GM12865 (cell line): ENCODE results near the gene SLC39A7.

Experiments used
- DNase-seq: peaks from one replicate; pipeline ENCODE4 v3.0.0; 2010; ENCODE audit warnings: low read depth
- H3K4me3 ChIP-seq: 2 replicates; pipeline ENCODE4 v1.5.1; 2011; ENCODE audit warnings: mild to moderate bottlenecking, low read depth, low read length, control low read depth
- TF ChIP-seq, protein P1 (sequence below): IDR thresholded peaks from 2 replicates; pipeline ENCODE4 v1.5.1; 2011; ENCODE audit warnings: low read length, control low read depth, low read depth, inconsistent platforms; ENCODE audit not compliant: insufficient read depth; ENCODE audit errors: missing control alignments

The SLC39A7 gene, protein sequence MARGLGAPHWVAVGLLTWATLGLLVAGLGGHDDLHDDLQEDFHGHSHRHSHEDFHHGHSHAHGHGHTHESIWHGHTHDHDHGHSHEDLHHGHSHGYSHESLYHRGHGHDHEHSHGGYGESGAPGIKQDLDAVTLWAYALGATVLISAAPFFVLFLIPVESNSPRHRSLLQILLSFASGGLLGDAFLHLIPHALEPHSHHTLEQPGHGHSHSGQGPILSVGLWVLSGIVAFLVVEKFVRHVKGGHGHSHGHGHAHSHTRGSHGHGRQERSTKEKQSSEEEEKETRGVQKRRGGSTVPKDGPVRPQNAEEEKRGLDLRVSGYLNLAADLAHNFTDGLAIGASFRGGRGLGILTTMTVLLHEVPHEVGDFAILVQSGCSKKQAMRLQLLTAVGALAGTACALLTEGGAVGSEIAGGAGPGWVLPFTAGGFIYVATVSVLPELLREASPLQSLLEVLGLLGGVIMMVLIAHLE

DNA sequence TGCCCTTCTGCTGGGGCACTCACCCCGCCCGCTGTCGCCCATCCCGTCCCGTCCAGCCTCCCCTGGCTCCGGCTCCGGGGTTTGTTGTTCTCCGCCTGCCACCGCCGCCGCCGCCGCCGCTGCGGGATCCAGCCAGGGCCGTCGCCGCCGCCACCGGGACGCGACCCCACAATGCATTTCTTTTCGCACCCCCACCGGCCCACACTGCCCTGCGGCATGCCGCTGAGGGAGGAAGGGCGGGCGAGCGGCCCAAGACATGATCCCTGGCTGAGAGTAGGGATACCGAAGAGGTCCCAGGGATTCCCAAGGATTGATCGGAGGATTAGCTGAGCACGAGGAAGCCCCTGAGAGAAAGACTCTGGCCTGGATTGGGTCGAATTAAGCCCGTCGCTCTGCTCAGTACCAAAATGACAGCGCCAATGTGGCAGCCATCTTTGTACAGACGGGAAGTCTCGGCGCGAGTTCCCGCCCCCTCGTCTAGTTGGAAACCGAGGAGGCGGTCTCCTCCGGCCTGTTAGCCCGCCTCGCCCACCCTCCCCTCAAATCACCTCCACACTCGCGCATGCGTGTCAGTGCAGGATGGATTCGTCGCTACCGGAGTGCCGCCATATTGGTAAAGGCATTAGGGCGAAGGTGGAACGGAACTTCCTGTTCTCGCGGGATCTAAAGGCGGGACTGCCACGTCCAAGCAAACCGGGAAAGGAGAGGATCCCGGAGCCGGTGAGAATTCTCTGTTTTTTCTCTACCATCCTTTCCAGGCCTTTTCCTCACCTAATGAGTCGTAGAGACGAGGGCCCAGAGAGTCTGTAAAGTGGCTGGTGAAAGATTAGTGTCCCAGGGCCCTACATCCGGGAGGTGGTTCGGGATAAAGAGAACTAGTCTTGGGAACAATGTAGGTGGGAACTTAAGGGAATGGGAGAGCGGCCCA, at the start of gene SLC39A7, which contains the start of gene RXRB:
SLC39A7 (plus strand) TSS at position 649 of the 928 bp plus-strand sequence. CDS start 379 bp downstream, outside the sequence.
RXRB (minus strand) TSS at position 447 of the 928 bp plus-strand sequence; CDS start at position 258, 189 bp downstream.
- TF ChIP-seq, protein P1, sequence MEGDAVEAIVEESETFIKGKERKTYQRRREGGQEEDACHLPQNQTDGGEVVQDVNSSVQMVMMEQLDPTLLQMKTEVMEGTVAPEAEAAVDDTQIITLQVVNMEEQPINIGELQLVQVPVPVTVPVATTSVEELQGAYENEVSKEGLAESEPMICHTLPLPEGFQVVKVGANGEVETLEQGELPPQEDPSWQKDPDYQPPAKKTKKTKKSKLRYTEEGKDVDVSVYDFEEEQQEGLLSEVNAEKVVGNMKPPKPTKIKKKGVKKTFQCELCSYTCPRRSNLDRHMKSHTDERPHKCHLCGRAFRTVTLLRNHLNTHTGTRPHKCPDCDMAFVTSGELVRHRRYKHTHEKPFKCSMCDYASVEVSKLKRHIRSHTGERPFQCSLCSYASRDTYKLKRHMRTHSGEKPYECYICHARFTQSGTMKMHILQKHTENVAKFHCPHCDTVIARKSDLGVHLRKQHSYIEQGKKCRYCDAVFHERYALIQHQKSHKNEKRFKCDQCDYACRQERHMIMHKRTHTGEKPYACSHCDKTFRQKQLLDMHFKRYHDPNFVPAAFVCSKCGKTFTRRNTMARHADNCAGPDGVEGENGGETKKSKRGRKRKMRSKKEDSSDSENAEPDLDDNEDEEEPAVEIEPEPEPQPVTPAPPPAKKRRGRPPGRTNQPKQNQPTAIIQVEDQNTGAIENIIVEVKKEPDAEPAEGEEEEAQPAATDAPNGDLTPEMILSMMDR, result no peak
- peak within 1 kb of the TSS; percentile 96 for H3K4me3 ChIP-seq
- DNase-seq, result peak; percentile 100

DNA sequence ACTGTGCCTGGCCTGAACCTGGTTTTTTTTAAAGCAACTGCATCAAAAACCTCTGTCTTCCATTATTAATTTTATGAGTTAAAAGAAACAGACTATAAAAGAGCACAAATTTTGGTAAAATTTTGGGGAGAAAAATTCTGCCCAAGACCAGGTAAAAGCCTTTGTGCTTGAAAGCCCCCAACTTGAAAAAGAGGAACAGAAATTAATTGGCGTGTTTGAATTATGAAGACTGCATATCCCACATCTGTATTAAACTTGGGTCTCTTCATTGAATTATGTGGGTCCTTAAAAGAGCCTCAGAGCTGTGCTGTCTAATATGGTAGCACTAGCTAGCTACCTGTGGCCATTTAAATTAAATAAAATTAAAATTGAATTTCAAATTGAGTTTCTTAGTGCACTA, 49.6 kb upstream of the SLC39A7 start:
- DNase-seq, result no peak
- TF ChIP-seq, protein P1, result no peak
- no peak overlapping the region for H3K4me3 ChIP-seq

DNA sequence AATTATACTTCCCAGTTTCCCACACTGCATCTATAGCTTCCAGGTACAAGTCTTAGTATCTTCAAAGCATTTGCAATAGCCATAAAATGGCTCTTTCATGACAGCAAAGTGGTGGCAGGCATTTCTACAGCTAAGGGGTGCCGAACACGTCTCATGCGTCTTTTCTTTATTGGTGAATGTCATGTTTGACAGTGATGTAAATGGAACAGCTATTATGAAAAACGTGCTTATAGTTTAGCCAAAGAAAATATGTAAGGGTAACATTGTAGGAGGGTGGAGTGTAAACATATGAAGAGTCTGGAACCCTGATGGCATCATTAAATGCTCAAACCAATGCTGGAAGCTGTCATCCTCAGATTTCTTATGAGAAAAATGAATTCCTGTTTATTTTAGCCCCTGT, 46.3 kb upstream of the SLC39A7 start:
- DNase-seq, result no peak
- TF ChIP-seq, protein P1, result no peak
- no peak overlapping the region for H3K4me3 ChIP-seq

- H3K4me3 ChIP-seq, result no peak overlapping the region
- TF ChIP-seq, protein P1, result no peak
- no peak for DNase-seq
These were observed 44.1 kb upstream of the SLC39A7 start for GRCh38 chr6:33156561-33156960.

DNA sequence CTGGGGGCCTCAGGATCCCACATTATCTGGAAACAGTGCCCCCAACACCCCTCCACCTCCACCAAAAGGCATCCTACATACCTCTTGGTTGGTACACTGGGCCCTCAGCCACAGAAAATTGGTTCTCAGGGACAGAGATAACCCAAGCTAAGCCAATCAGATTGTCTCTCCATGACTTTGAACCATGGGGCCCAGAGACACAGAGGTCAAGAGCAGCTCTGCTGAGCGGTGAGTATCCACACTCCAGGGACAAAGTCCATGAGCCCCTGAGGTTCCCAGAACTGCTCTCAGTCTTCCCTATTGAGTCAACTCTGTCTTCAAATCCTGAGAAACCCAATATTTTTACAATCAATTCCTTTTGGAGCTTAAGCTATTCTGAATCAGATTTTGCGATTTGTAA, 43.7 kb upstream of the SLC39A7 start:
- no peak for DNase-seq
- no peak overlapping the region for H3K4me3 ChIP-seq
- TF ChIP-seq, protein P1, result no peak

GRCh38 chr6:33160096-33160495, 40.6 kb upstream of the SLC39A7 start:
- TF ChIP-seq, protein P1, result no peak
- DNase-seq, result no peak
- no peak overlapping the region for H3K4me3 ChIP-seq
